Heart left ventricle (tissue), 16 donors: ENCODE data around the gene PCNA. TPM values are rescaled to one million over a fixed set of nuclear protein-coding genes. Genes with fewer than 3 reads are reported as not detected.
A peak's percentile ranks its signal among the peaks of the same experiment; 100 is the strongest.

Experiments used
- ATAC-seq, 4 donors: fragments of 200-7000 bp; cut with Tn5 transposase; one replicate each; pipeline ENCODE4 v1.9.1; 2020 to 2022; ENCODE audit warnings: moderate library complexity in 4 of 4, mild to moderate bottlenecking in 3 of 4, moderate number of reproducible peaks in 1 of 4
- DNase-seq, 5 donors: peaks; one replicate each; pipeline ENCODE4 v3.0.0-alpha.2; 2020
- H3K27ac ChIP-seq, 12 donors: fragments of 200-600 bp; sonication (generic) in 4 of 12; one replicate each; pipeline versions ENCODE4 v1.5.0 to v1.8.0; 2016 to 2022; ENCODE audit warnings: mild to moderate bottlenecking in 2 of 12
- H3K27me3 ChIP-seq, 9 donors: fragments of 200-600 bp; sonication (generic) in 2 of 9; one replicate each; pipeline versions ENCODE4 v1.5.1 to v1.8.0; 2016 to 2022; ENCODE audit warnings: mild to moderate bottlenecking in 3 of 9
- H3K36me3 ChIP-seq, 9 donors: fragments of 200-600 bp; sonication (generic) in 2 of 9; one replicate each; pipeline versions ENCODE4 v1.5.0 to v1.8.0; 2018 to 2022; ENCODE audit warnings: mild to moderate bottlenecking in 2 of 9
- H3K4me1 ChIP-seq, 12 donors: fragments of 200-600 bp; sonication (generic) in 4 of 12; one replicate each; pipeline versions ENCODE4 v1.5.0 to v1.8.0; 2016 to 2022; ENCODE audit warnings: mild to moderate bottlenecking in 3 of 12
- H3K4me3 ChIP-seq, 12 donors: fragments of 200-600 bp; sonication (generic) in 4 of 12; one replicate each; pipeline versions ENCODE4 v1.5.0 to v1.8.0; 2017 to 2022; ENCODE audit warnings: mild to moderate bottlenecking in 9 of 12, moderate library complexity in 4 of 12
- H3K9me3 ChIP-seq, 12 donors: fragments of 200-600 bp; sonication (generic) in 4 of 12; one replicate each; pipeline versions ENCODE4 v1.5.0 to v1.8.0; 2016 to 2022; ENCODE audit warnings: mild to moderate bottlenecking in 1 of 12
- CTCF ChIP-seq, 12 donors: fragments of 200-600 bp; sonication (generic) in 4 of 12; IDR thresholded peaks; one replicate each; pipeline versions ENCODE4 v1.5.0 to v1.8.0; 2018 to 2022; ENCODE audit warnings: antibody characterized with exemption in 12 of 12, mild to moderate bottlenecking in 5 of 12
- POLR2A ChIP-seq, 2 donors: fragments of 450-650 bp; IDR thresholded peaks; one replicate each; pipeline ENCODE4 v1.6.1; 2017; ENCODE audit warnings: antibody characterized with exemption in 2 of 2, mild to moderate bottlenecking in 2 of 2, moderate library complexity in 2 of 2
- WGBS, 4 donors: extraction: QIAGEN DNeasy Blood & Tissue Kit in 2 of 4; methylation state at CpG; one replicate each; pipeline versions ENCODE4 v1.1.5 to v1.1.7; 2013 to 2018; 5-methylcytosine and 5-hydroxymethylcytosine counted together
- intact Hi-C, 10 donors: fragments of 100-400 bp; cut with DNase I; formaldehyde crosslinking; loops; one replicate each; pipeline versions ENCODE4 v1.11.1 to v1.14.2; 2022
- polyA plus RNA-seq, 2 donors: library from polyadenylated mRNA; stranded (reverse); fragments of 200-250 nt; gene quantifications; one replicate each; pipeline ENCODE4 v1.2.3, GENCODE V29; 2013
- total RNA-seq, 9 donors: library from RNA; depleted of rRNA in 2 of 9; stranded (reverse); fragments of >200 nt in 2 of 9; fragmentation: NEBNext Ultra II Directional in 3 of 9; extraction: Animal tissue kit (Norgen Biotek cat#: 25700) in 3 of 9; gene quantifications; one replicate each; pipeline versions ENCODE4 v1.1.0 to v1.2.4, GENCODE V29; 2016 to 2023
- donor health status: ischemic (EF 13 %, LVEDD 7.1; RV severe dilation, severe dysfunction).
- donor health status: healthy with polysubstance abuse.
- donor health status: DM: no; HTN: yes; CAD: no.
- donor health status: DM: no; HTN: no; CAD: no.
- donor health status: ischemic (EF 25% LVEDD 6.9; RV normal size, moderate dysfunction).
- donor health status: ischemic (EF 25% LVEDD 5.7; RV mildly dilated, moderate dysfunction).
- donor health status: healthy.
- donor health status: DM: yes; HTN: yes; CAD: no.
- donor health status: ischemic (EF 35%, LVEDD 5.7; RV mildly dilated, moderate dysfunction).
- donor health status: nonischemic (EF 11% LVEDD 7.7; RV severe dilation, severe dysfunction).
- donor health status: DM: yes; HTN: yes; CAD: no.
- donor health status: PGD.
- donor health status: ischemic (EF 29% LVEDD 5.4; RV normal size, mild dysfunction).
- donor health status: nonischemic (EF 23%, LVEDD 6.1; RV moderate dilation, normal function).

Gene PCNA
- total and polyA plus RNA-seq, 11 donors = 18.7 to 52.7 (median 22.9) TPM

GRCh38 chr20:5155404-5155803 lies 35.6 kb upstream of the PCNA start:
- Histone ChIP-seq H3K36me3 (peaks cover 0 to 5% (median 0%) of the 10 kb centered on the region in 9 donors), H3K4me1 (peaks cover 3 to 89% (median 72%) of the 10 kb centered on the region in 12 donors), H3K27me3 (no peaks in the 10 kb centered on the region), H3K27ac (peak overlapping the region in 5 of 12 donors; percentile 2 to 17 (median 13)), H3K4me3 (no peak overlapping the region), H3K9me3 (no peaks in the 10 kb centered on the region)
- WGBS, 4 donors = 40 to 58% (median 47%) methylated on average over 2 of the region's 2 CpGs
- TF ChIP-seq POLR2A (IDR thresholded peaks at IDR 0.05) (no peak), CTCF (IDR thresholded peaks at IDR 0.05) (no peak)
- no peak for DNase-seq
- intact Hi-C loops = no loop called here
- ATAC-seq = no peak

GRCh38 chr20:5154543-5154925 lies 34.8 kb upstream of the PCNA start:
- WGBS, 4 donors = 85 to 98% (median 87%) methylated on average over 6 of the region's 6 CpGs
- Histone ChIP-seq H3K36me3 (peaks cover 0 to 5% (median 0%) of the 10 kb centered on the region in 9 donors), H3K27me3 (no peaks in the 10 kb centered on the region), H3K4me1 (peaks cover 7 to 89% (median 72%) of the 10 kb centered on the region in 12 donors), H3K9me3 (no peaks in the 10 kb centered on the region), H3K27ac (peak overlapping the region in 1 of 12 donors; percentile 2), H3K4me3 (no peak overlapping the region)
- no peak for ATAC-seq
- no peak for DNase-seq
- intact Hi-C loops = no loop called here
- TF ChIP-seq CTCF (IDR thresholded peaks at IDR 0.05) (no peak), POLR2A (IDR thresholded peaks at IDR 0.05) (no peak)

- intact Hi-C loops = loop anchor here in 1 of 10 donors (2.0 kb wide), 1 partner anchor 15 kb away; no protein-coding TSS in a partner anchor
- Histone ChIP-seq H3K4me1 (peaks cover 7 to 95% (median 75%) of the 10 kb centered on the region in 12 donors), H3K9me3 (no peaks in the 10 kb centered on the region), H3K4me3 (no peak overlapping the region), H3K27me3 (no peaks in the 10 kb centered on the region), H3K27ac (peak overlapping the region in 3 of 12 donors; percentile 6 to 26 (median 20)), H3K36me3 (peaks cover 0 to 5% (median 0%) of the 10 kb centered on the region in 9 donors)
- 61 to 77% (median 71%) methylated on average over 4 to 5 of the region's 5 CpGs for WGBS, 4 donors
- ATAC-seq (peak in 1 of 4 donors; percentile 27), DNase-seq (no peak)
- TF ChIP-seq CTCF (IDR thresholded peaks at IDR 0.05) = no peak
- no peak for TF ChIP-seq POLR2A (IDR thresholded peaks at IDR 0.05)
Observed at GRCh38 chr20:5153612-5154542, 34.1 kb upstream of the PCNA start.

- DNase-seq (no peak), ATAC-seq (no peak)
- Histone ChIP-seq H3K27ac (peak overlapping the region in 1 of 12 donors; percentile 38), H3K4me1 (peaks cover 7 to 95% (median 83%) of the 10 kb centered on the region in 12 donors), H3K36me3 (peaks cover 0 to 5% (median 0%) of the 10 kb centered on the region in 9 donors), H3K27me3 (no peaks in the 10 kb centered on the region), H3K9me3 (no peaks in the 10 kb centered on the region), H3K4me3 (no peak overlapping the region)
- 70 to 78% (median 75%) methylated on average over 3 of the region's 3 CpGs for WGBS, 4 donors
- no peak for TF ChIP-seq CTCF (IDR thresholded peaks at IDR 0.05)
- no peak for TF ChIP-seq POLR2A (IDR thresholded peaks at IDR 0.05)
- intact Hi-C loops = loop anchor here in 1 of 10 donors (2.0 kb wide), 1 partner anchor 16 kb away; no protein-coding TSS in a partner anchor
Observed at GRCh38 chr20:5153152-5153467, 33.4 kb upstream of the PCNA start.
